ENCODE data around the gene ULK2.

ULK2 gene

GRCh38 chr17:19733953-19734526 is 133.7 kb downstream of the ULK2 start:
- no peak for TF ChIP-seq CTCF (IDR thresholded peaks at IDR 0.05; ENCODE audit: low read depth, low read length)
- H3K4me3 ChIP-seq (ENCODE audit: low read depth, low read length), result no peak overlapping the region

DNA sequence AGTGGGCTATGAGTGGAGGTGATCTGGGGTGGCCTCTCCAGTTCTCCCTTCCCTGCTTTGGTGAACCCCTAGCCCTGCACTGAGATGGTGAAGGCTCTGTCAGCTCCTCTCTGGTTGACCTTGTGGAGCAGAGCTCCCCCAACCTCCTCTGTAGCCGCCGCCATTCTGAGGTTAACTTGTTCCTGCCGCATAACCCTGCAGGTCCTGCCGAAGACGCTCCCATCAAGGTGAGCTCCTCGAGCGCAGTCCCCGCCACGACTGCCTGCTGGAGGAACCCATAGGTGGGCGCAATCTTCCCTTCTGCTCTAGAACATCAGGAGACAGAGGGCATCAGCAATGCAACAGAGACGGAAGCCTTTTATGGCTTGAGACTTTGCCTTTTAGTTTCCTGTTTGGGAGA is 136.1 kb downstream of the ULK2 start:
- no peak for TF ChIP-seq CTCF (IDR thresholded peaks at IDR 0.05; ENCODE audit: low read depth, low read length)
- H3K4me3 ChIP-seq (ENCODE audit: low read depth, low read length), result no peak overlapping the region

DNA sequence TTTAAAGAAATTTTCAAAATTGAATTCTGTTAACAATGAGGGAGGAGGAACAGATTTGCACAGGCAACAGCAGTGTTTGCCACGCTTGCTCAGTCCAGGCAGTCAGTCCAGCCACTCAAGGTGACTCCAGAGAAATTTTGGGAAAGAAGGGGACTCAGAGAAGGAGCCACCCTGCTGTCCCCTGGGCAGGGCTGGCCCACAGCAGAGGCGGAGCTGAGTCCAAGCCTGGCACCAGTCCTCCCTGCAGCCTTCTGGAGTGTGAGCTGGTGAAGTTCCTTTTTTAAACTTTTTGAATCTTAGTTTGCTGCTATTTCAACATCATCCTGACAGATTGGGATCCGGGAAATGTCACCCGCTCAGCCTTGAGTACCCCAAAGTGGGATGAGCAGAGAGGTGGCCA is 136.9 kb downstream of the ULK2 start:
- TF ChIP-seq CTCF (IDR thresholded peaks at IDR 0.05; ENCODE audit: low read depth, low read length), result no peak
- no peak overlapping the region for H3K4me3 ChIP-seq (ENCODE audit: low read depth, low read length)

DNA sequence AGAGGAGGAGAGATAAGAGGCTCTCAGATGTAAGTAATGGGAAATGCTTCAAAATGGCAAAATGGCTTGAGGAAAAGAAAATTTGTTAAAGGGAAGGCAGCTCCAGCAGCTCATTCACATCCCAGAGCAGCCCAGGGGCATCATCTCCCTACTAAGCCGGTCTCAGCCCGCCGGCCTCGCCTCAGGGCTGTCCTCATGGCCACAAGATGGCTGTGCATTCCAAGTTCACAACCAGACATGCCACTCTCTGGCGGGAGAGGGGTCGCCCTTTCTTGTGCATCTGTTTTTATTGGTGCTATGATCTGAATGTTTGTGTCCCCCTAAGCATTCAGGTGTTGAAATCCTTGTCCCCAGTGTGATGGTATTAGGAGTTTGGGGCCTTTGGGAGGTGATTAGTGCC is 137.8 kb downstream of the ULK2 start:
- H3K4me3 ChIP-seq (ENCODE audit: low read depth, low read length), result no peak overlapping the region
- TF ChIP-seq CTCF (IDR thresholded peaks at IDR 0.05; ENCODE audit: low read depth, low read length), result no peak

- TF ChIP-seq CTCF (IDR thresholded peaks at IDR 0.05; ENCODE audit: low read depth, low read length), result no peak
These were observed 139.6 kb downstream of the ULK2 start for GRCh38 chr17:19728084-19728495.

GRCh38 chr17:19727501-19728078 is 140.1 kb downstream of the ULK2 start:
- no peak for TF ChIP-seq CTCF (IDR thresholded peaks at IDR 0.05; ENCODE audit: low read depth, low read length)
- no peak overlapping the region for H3K4me3 ChIP-seq (ENCODE audit: low read depth, low read length)

More at GRCh38 chr17:19728084-19728495, 139.6 kb downstream of the ULK2 start:
- H3K4me3 ChIP-seq (ENCODE audit: low read depth, low read length), result no peak overlapping the region

GRCh38 chr17:19726631-19727376 is 140.9 kb downstream of the ULK2 start:
- no peak overlapping the region for H3K4me3 ChIP-seq (ENCODE audit: low read depth, low read length)
- no peak for TF ChIP-seq CTCF (IDR thresholded peaks at IDR 0.05; ENCODE audit: low read depth, low read length)

Measured in WI38 (cell line).